ENCODE measurements around the gene KANSL1L.

DNA sequence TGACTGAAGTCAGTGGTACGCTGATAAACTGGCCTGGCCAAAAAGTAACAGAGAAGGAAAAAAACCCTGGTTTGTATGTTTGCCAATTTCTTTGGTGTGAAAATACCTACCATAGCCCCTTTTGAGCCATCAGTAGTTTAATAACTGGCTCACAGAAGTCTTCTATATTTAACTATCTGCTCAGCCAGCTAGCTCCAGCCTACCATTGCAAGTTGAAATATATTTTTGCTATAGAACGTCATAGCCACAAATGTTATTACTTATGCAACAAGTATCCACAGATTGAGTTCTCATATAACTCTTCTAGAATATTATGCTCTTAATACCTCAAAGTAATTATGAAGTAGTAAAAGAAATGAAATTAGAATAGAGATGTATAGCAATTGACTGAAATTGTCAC lies 143.6 kb downstream of the KANSL1L start:
- TF ChIP-seq, protein P1, sequence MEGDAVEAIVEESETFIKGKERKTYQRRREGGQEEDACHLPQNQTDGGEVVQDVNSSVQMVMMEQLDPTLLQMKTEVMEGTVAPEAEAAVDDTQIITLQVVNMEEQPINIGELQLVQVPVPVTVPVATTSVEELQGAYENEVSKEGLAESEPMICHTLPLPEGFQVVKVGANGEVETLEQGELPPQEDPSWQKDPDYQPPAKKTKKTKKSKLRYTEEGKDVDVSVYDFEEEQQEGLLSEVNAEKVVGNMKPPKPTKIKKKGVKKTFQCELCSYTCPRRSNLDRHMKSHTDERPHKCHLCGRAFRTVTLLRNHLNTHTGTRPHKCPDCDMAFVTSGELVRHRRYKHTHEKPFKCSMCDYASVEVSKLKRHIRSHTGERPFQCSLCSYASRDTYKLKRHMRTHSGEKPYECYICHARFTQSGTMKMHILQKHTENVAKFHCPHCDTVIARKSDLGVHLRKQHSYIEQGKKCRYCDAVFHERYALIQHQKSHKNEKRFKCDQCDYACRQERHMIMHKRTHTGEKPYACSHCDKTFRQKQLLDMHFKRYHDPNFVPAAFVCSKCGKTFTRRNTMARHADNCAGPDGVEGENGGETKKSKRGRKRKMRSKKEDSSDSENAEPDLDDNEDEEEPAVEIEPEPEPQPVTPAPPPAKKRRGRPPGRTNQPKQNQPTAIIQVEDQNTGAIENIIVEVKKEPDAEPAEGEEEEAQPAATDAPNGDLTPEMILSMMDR (IDR thresholded peaks at IDR 0.05): no peak
- no peak for TF ChIP-seq CEBPB (IDR thresholded peaks at IDR 0.05)
- TF ChIP-seq, protein P2, sequence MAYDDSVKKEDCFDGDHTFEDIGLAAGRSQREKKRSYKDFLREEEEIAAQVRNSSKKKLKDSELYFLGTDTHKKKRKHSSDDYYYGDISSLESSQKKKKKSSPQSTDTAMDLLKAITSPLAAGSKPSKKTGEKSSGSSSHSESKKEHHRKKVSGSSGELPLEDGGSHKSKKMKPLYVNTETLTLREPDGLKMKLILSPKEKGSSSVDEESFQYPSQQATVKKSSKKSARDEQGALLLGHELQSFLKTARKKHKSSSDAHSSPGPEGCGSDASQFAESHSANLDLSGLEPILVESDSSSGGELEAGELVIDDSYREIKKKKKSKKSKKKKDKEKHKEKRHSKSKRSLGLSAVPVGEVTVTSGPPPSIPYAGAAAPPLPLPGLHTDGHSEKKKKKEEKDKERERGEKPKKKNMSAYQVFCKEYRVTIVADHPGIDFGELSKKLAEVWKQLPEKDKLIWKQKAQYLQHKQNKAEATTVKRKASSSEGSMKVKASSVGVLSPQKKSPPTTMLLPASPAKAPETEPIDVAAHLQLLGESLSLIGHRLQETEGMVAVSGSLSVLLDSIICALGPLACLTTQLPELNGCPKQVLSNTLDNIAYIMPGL (CRISPR knock-in tag; IDR thresholded peaks at IDR 0.05; ENCODE audit: borderline replicate concordance): no peak
- TF ChIP-seq ZC3H11A (IDR thresholded peaks at IDR 0.05): no peak
- TF ChIP-seq KDM5A (IDR thresholded peaks at IDR 0.05): no peak
- TF ChIP-seq, protein P3, sequence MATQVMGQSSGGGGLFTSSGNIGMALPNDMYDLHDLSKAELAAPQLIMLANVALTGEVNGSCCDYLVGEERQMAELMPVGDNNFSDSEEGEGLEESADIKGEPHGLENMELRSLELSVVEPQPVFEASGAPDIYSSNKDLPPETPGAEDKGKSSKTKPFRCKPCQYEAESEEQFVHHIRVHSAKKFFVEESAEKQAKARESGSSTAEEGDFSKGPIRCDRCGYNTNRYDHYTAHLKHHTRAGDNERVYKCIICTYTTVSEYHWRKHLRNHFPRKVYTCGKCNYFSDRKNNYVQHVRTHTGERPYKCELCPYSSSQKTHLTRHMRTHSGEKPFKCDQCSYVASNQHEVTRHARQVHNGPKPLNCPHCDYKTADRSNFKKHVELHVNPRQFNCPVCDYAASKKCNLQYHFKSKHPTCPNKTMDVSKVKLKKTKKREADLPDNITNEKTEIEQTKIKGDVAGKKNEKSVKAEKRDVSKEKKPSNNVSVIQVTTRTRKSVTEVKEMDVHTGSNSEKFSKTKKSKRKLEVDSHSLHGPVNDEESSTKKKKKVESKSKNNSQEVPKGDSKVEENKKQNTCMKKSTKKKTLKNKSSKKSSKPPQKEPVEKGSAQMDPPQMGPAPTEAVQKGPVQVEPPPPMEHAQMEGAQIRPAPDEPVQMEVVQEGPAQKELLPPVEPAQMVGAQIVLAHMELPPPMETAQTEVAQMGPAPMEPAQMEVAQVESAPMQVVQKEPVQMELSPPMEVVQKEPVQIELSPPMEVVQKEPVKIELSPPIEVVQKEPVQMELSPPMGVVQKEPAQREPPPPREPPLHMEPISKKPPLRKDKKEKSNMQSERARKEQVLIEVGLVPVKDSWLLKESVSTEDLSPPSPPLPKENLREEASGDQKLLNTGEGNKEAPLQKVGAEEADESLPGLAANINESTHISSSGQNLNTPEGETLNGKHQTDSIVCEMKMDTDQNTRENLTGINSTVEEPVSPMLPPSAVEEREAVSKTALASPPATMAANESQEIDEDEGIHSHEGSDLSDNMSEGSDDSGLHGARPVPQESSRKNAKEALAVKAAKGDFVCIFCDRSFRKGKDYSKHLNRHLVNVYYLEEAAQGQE (IDR thresholded peaks at IDR 0.05): no peak
- TF ChIP-seq POLR2A (IDR thresholded peaks at IDR 0.05; ENCODE audit: low read length): no peak

Data from A549 (cell line).